ENCODE results near the gene STPG1. TPM values are rescaled to one million over a fixed set of nuclear protein-coding genes. Genes with fewer than 3 reads are reported as not detected.

Gene STPG1
- total and polyA plus RNA-seq, 2 donors (not counting 3 experiments of a cell fraction or from before 2014, with no cell fraction given) = 6.3 to 10.2 TPM

DNA sequence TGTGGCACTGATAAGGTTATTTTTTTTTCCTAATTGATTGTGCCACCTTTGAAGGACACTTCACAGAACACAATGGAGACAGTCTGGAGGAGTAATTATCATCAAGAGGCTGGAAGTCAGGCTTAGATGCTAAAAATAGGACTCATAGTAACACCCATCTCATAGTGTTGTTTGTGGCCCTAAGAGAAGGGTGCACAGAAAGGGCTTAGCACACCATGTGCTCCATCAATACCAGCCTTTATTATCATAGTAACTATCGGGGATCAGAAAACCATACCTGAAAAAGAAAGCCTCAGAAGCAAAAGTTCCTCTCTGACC lies 13.9 kb upstream of the STPG1 start:
- Histone ChIP-seq H4K20me1 (replicated peaks; ENCODE audit: control insufficient read depth, extremely low read depth, insufficient read depth, low read length) (no peaks in the 10 kb centered on the region), H2AFZ (ENCODE audit: low read depth, low read length) (no peak overlapping the region), H3K4me2 (ENCODE audit: insufficient read depth, low read length) (no peak overlapping the region), H3K9ac (replicated peaks; ENCODE audit: extremely low read depth, insufficient read depth, low read length) (no peak overlapping the region), H3K9me3 (replicated peaks; ENCODE audit: control insufficient read depth, insufficient read depth, low read length) (no peaks in the 10 kb centered on the region), H3K4me3 (replicated peaks in 1 of 3; ENCODE audit: insufficient read depth in 1 of 3, low read depth in 1 of 3, low read length in 3 of 3) (no peak overlapping the region), H3K27ac (ENCODE audit: insufficient read depth, low read depth, low read length) (no peak overlapping the region), H3K36me3 (ENCODE audit: control insufficient read depth in 2 of 2, extremely low read depth in 1 of 2, insufficient read depth in 2 of 2, low read length in 2 of 2) (no peaks in the 10 kb centered on the region), H3K9me1 (replicated peaks; ENCODE audit: control insufficient read depth, extremely low read depth, insufficient read depth, low read length) (no peaks in the 10 kb centered on the region), H3K79me2 (ENCODE audit: control insufficient read depth, insufficient read depth, low read length) (no peaks in the 10 kb centered on the region), H3K4me1 (ENCODE audit: control insufficient read depth, extremely low read depth, insufficient read depth, low read length) (no peaks in the 10 kb centered on the region), H3K27me3 (ENCODE audit: control insufficient read depth in 2 of 2, insufficient read depth in 2 of 2, low read length in 2 of 2) (no peaks in the 10 kb centered on the region)
- DNase-seq (ENCODE audit: low read depth, low spot score) (no peak), FAIRE-seq (no peak)
- CTCF ChIA-PET = no interaction called here
- POLR2A ChIA-PET = no interaction called here
- intact Hi-C loops (cut with micrococcal nuclease) = no loop called here
- TF ChIP-seq, protein P1, sequence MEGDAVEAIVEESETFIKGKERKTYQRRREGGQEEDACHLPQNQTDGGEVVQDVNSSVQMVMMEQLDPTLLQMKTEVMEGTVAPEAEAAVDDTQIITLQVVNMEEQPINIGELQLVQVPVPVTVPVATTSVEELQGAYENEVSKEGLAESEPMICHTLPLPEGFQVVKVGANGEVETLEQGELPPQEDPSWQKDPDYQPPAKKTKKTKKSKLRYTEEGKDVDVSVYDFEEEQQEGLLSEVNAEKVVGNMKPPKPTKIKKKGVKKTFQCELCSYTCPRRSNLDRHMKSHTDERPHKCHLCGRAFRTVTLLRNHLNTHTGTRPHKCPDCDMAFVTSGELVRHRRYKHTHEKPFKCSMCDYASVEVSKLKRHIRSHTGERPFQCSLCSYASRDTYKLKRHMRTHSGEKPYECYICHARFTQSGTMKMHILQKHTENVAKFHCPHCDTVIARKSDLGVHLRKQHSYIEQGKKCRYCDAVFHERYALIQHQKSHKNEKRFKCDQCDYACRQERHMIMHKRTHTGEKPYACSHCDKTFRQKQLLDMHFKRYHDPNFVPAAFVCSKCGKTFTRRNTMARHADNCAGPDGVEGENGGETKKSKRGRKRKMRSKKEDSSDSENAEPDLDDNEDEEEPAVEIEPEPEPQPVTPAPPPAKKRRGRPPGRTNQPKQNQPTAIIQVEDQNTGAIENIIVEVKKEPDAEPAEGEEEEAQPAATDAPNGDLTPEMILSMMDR (IDR thresholded peaks at IDR 0.05; ENCODE audit: extremely low read depth in 1 of 2, insufficient read depth in 1 of 2, low read depth in 1 of 2, low read length in 2 of 2) = no peak
- TF ChIP-seq FOS (IDR thresholded peaks at IDR 0.05; ENCODE audit: borderline replicate concordance, insufficient read depth, low read length) (no peak), GATA2 (IDR thresholded peaks at IDR 0.05; ENCODE audit: insufficient read depth, insufficient read length, low read depth, low read length) (no peak), JUN (IDR thresholded peaks at IDR 0.05; ENCODE audit: borderline replicate concordance, insufficient read depth, insufficient read length, low read depth) (no peak), EZH2 (IDR thresholded peaks at IDR 0.05; ENCODE audit: borderline replicate concordance, low read depth, low read length, severe bottlenecking) (no peak), MYC (IDR thresholded peaks at IDR 0.05; ENCODE audit: low read depth, low read length) (no peak), POLR2AphosphoS5 (IDR thresholded peaks at IDR 0.05; ENCODE audit: insufficient read depth, low read depth, low read length) (no peak), POLR2A (IDR thresholded peaks at IDR 0.05; ENCODE audit: low read depth, low read length) (no peak)
- TF ChIP-seq, protein P2, sequence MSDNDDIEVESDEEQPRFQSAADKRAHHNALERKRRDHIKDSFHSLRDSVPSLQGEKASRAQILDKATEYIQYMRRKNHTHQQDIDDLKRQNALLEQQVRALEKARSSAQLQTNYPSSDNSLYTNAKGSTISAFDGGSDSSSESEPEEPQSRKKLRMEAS (IDR thresholded peaks at IDR 0.05; ENCODE audit: insufficient read depth, insufficient read length) = no peak
- dilution Hi-C loops (cut with MboI; ENCODE audit: extremely low pct_ligation_motif_present, low sequenced_read_pairs) = no loop called here
- BruUV-seq (replicated peaks) = no TSS peak

Data from endothelial cell of umbilical vein (primary cell).